Measurements from ENCODE around the gene SOX1. TPM values are rescaled to one million over a fixed set of nuclear protein-coding genes. Genes with fewer than 3 reads are reported as not detected.

The SOX1 gene
- total RNA-seq, 1 donor from 2014 or later: not detected

DNA sequence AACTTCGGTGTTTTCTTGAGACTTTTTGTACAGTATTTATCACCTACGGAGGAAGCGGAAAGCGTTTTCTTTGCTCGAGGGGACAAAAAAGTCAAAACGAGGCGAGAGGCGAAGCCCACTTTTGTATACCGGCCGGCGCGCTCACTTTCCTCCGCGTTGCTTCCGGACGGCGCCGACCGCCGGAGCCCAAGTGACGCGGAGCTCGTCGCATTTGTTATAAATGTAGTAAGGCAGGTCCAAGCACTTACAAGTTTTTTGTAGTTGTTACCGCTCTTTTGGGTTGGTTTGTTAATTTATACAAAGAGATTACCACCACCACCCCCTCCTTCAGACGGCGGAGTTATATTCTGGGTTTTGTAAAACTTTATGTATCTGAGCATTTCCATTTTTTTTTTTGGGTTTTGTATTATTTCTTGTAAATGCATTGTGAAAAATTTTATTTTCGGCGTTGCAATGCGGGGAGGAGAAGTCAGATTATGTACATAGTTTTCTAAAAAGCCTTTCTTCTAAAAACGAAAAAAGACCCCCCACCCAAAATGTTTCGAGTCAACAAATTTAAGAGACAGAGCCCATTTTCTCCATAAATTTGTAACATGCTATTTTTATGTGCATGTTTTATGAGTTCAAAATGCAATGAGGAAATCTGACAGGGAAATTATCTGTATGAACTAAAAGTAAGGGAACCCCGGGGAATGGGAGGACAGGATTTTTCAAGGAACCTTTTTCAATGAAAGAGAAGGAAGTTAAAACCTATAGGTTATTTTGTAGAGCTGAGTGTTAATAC lies 2.3 kb downstream of the SOX1 start:
- no peak for DNase-seq (ENCODE audit: low spot score)
- intact Hi-C loops (cut with DNase I): no loop called here
- no peak for ATAC-seq

DNA sequence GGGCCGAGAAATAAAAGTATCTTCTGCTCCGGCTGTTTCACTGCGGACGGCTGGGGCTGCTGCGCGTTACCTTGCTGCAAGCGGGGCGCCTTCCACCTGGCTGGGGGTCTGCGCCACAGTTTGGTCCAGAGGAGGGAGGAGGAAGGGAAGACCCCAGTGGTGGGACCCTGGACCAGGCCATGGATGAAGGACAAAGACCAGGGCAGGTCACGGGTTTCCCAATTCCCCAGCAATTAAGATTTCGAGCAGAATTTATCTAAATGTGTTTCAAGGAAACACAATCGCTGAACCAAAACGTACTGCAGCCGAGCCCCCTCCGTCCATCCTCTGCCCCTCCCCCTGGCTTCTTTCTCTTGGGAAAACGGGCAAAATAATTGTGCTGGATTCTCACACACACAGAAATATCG lies 2.9 kb downstream of the SOX1 start:
- no peak for DNase-seq (ENCODE audit: low spot score)
- ATAC-seq: no peak
- intact Hi-C loops (cut with DNase I): no loop called here

DNA sequence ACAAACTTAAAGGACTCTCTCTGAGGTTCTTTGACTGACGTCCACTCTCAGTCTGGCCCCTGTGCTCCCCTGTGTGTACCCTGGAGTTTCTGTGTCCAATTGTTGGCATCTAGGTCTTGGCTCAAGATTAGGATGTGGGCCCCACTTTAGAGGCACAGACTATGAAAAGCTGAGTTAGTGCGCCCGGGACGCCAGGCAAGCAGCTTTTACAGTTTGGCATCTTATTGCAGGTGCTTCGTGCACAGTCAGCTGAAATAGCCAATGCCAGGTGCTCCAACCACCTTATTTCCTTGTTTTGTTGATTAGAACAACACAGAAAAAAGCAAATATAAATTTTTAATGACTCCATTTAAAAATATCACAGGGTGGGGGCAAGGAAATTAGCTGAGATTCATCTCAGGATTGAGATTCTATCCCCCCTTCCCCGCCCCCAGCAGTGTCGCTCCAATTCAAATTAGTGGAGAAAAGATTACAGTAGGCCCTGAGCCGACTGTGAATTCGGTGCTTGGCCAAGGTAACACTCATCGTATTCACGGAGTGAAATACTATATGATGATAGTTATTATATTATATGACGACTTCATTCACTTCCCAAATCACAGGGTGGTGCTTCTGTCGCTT lies 4.3 kb downstream of the SOX1 start:
- DNase-seq (ENCODE audit: low spot score): no peak
- ATAC-seq: no peak
- intact Hi-C loops (cut with DNase I): no loop called here

DNA sequence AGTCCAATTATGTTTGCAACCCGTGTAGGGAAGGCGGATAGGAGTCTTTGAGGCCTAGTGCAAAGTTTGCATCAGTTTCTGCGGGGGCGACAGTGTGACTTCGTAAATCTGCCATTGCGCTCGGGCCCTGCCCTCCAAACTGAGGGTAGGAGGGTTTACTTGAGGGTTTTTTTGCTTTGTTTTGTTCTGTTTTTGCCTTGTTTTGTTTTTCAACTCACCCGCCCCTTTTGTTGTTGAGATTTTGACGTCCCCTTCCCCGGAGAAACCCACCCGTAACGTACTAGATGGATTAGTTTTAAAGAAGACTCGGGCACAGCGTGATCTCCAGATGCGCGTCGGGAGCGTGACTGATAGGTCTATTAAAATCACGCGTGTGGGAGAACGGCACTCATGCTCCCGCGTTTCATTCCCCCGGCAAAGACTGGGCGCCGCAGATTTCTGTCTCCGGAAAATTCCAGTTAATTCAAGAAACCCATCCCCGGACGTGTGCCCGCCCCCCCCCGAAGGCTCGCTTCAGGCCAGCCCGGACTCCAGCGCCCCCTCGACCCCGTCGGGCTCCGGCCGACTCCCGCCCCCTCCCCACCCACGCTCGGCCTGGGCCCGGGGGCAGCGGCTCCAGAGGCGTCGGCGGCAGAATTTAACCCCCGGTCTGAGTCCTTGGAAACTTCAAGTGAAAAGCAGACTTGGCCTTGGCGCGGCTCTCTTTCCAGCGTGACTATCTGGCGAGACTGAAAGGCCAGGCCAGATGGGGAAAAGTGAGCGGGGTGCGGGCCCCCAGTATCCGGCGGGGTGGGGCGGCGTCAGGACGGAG lies 5.0 kb downstream of the SOX1 start:
- intact Hi-C loops (cut with DNase I): no loop called here
- ATAC-seq (no peak), DNase-seq (ENCODE audit: low spot score) (no peak)

DNA sequence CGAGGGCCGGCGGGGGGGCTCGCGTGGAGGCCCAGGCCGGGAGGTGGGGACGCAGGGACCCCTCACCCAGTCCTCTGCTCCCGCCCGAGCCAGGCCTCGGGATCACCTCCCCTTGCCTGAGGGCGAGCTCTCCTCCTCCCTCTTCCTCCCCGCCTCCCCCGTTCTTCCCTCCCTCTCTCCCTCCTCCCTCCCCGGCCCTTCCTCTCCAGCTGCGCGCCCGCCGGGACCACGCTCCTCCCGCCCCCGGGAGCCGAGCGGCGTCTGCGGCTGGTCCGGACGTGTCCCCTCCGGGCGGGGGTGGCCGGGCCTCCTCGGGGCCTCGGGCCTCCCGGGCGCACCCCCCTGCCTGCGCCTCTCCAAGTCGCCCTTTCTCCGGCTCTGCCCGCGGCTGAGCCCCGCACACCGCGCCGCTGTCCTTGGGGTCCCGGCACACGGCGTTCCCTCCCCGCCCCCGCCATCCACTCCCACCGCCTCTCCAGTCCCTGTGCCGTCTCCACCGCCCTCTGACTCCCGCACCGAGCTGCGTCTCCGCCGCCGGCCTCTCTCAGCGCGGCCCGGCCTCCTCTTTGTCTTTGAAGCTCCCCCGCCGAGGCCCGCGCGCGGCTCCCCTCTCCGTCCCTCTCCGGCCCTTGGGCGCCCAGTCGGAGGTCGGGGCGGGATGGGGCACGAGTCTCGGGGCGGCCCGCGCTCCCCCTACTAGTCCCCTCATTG lies 5.7 kb downstream of the SOX1 start:
- ATAC-seq (no peak), DNase-seq (ENCODE audit: low spot score) (no peak)
- intact Hi-C loops (cut with DNase I): no loop called here

DNA sequence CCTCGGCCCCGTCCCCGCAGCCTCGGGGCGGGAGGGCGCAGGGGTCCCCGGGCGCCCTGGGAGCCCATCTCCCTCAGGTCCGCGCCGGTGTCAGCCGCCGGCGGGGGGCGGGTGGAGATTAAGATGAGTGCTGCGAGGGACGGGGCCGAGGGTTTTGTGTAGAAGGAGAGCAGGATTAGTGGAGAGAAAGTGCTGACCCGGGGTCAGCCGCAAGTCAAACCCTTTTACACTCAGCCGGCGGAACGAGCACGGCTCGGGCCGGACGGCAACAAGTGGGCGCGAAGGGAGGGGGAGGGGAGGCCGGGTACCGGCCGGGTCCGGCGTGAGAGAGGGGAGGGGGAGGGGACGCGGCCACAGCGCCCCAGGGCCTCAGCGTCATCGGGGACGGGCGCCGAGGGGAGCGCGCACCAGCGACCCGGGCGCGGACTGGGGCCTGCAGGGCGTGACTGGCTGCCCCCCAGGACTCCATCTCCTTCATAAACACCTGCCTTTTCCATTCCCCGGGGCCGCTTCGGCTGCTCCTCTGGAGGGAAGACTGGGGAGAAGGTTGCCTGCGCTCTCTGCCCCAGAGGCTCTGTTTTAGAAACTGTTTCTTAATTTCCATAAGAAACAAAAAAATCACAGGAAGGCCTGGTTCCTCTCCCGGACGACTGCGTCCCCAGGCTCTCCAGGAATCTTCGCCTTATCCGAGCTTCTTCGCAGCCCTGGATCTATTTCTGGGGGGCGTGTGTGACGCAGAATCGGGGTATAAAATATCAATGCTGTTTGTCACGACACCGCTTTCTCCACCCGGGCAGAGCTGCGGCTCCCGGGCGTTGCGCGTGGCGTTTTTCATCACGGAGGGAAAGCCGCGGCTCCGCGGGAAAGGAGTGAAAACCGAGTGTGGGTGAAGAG lies 6.5 kb downstream of the SOX1 start:
- intact Hi-C loops (cut with DNase I): no loop called here
- DNase-seq (ENCODE audit: low spot score) (no peak), ATAC-seq (no peak)

DNA sequence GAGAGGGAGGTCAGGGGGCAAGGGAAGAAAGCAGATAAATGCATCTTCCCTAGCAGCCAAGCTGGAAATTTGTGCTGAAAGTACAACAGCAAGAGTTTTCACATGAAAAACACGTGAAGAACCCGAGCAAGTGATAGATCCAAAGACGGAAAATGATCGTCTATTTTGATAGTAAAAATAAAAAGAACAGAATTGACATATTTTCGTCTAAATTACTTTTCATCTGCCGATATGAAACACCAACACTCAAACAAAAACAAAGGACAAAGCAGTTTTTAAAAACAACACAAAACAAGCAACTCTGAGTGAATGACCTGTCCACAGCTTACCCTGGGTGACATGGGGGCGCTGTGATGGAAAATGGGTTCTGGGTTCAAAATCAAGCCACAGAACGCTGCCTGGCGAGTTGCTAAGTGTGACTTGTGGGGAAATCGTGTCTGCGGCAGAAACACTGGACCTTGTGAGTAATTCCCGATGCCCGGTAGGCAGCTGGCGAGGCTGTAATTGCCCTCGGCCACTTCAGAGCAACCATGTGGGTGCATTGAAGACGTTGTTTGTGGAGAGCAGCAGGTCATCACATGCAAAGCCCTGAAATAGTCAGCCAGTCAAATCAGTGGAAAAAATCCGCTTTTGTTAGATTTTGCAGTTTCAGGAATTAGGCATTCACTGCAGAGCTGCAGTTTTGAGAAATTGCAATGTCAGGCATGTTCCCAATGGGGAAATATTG lies 7.4 kb downstream of the SOX1 start:
- no peak for ATAC-seq
- intact Hi-C loops (cut with DNase I): no loop called here
- no peak for DNase-seq (ENCODE audit: low spot score)

DNA sequence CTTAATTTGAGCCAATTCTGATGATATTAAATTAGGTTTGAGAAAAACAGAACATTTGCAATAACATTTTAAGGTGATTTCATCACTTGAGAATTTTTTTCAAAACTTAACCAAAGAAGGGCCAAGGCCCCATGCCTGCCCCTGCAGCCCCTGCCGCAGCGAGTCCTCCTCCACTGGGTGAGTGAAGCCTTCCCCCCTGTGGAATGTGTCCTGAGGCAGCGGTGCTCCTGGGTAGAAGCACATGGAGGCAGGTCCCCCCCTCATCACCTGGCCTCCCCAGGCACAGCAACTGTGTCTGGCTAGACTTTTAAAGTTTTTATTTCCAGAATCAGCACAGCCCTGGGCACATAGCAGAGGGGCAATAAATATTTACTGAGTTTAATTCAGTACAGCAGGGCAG lies 10.8 kb downstream of the SOX1 start:
- ATAC-seq (no peak), DNase-seq (ENCODE audit: low spot score) (no peak)
- intact Hi-C loops (cut with DNase I): no loop called here

DNA sequence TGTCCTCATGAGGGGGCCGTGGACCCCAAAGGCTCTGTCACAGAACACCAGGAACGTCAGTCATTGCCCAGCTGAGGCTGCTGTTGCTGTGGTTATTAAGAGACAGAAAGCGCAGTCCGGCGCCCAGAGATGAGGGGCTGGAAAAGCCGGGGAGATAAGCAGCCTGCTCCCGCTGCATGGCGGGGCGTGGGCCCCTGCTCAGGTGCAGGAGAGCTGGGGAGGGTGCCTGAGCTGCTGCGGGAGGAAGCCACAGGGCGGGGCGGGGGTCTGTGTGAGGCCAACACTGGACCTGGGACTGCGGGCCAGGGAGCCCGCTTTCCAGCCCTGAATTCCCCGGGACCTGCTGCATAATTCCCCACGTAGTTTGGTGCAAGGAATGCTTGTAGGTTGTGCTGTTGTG lies 11.3 kb downstream of the SOX1 start:
- intact Hi-C loops (cut with DNase I): no loop called here
- DNase-seq (ENCODE audit: low spot score) (no peak), ATAC-seq (no peak)

DNA sequence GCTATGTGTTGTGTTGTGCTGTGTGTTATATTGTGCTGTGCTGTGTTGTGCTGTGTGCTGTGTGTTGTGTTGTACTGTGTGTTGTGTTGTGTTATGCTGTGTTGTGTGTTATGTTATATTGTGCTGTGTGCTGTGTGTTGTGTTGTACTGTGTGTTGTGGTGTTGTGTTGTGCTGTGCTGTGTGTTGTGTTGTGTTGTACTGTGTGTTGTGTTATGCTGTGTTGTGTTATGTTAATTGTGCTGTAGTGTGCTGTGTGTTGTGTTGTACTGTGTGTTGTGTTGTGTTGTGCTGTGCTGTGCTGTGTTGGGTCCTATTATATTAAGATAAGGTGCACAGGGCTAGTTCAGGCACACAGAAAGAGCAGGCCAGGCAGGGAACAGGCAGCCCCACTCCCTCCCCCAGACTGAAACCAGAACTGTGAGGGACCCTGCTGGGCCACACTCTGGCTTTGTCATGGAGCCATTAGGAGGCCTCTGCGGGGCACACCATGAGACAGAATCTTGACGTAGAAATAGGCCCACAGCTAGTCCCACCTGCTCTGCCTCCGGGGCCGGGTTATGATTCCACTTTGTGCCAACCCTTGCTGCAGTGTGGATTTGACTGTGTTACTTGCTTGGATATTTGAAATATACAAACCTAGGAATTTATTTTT lies 12.1 kb downstream of the SOX1 start:
- no peak for ATAC-seq
- DNase-seq (ENCODE audit: low spot score): no peak
- intact Hi-C loops (cut with DNase I): no loop called here

DNA sequence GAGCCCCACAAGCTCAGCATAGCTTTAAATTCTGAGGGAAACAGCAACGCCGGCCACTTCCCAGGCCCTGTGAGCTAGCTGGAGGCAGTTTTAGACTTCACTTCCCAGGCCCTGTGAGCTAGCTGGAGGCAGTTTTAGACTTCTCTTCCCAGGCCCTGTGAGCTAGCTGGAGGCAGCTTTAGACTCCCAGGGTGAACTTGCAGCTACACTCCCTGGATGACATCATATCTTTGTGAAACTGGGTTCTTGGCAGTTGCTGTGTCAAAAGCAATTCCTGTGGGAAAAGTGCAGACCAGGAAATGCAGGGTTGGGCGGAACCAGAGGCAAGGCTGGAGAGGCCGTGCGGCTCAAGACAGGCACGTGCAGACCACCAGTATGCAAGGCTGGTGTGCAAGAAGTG lies 12.7 kb downstream of the SOX1 start:
- intact Hi-C loops (cut with DNase I): no loop called here
- DNase-seq (ENCODE audit: low spot score): no peak
- no peak for ATAC-seq

DNA sequence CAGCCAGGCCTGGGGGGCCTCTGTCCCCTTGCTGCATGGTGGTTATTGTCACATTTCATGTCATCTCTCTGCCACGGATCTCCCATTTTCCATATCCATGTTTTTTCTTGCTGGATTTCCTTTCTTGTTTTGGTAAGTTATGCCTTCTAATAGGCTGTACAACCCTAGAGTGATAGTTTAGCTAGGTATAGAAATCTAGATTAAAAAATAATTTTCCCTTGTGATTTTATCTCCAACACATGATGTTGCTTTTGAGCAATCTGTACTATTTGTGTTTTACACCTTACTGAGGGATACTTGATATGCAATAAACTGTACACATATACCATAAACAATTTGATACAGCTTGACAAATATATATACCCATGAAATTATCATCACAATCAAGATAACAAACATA lies 17.0 kb downstream of the SOX1 start:
- ATAC-seq (no peak), DNase-seq (ENCODE audit: low spot score) (no peak)
- intact Hi-C loops (cut with DNase I): no loop called here

DNA sequence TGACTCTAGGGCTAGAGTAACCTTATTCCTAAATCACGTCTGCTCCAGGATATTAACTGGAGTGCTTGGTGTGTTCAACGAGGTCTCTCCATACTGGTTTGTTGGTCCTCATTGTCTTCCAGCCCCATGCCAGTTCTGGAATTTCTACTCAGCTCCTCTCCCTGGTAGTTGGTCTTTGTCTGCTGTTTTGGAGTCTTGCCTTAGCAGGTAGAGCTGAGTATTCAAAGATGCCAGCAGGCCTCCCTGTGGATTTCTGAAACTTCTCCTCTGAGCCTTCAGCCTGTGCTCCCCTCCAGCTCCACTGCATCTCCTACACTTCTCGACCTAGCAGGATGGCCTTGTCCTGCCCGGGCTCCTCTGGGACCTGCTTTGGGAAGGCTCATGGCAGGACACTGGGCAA lies 25.5 kb downstream of the SOX1 start:
- no peak for ATAC-seq
- intact Hi-C loops (cut with DNase I): no loop called here
- DNase-seq (ENCODE audit: low spot score): no peak

DNA sequence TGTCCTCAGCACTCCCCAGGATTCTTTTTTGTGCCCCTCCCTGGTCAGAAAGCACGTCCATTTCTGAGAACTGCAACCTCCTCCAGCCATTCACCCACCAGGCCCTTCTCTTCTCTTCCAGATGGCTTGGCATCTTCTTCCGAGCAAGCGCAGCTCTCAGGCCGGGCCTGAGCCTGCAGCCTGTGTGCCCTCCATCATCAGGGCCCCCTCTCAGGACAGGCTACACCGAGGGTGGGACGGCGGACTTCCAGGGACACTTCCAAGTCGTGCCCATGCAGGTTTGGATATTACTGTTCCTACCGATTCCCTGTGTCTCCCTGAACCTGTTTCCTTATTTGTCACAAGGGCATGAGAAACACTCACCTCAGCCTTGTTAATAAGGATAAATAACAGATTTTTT lies 28.4 kb downstream of the SOX1 start:
- intact Hi-C loops (cut with DNase I): no loop called here
- DNase-seq (ENCODE audit: low spot score) (no peak), ATAC-seq (no peak)

DNA sequence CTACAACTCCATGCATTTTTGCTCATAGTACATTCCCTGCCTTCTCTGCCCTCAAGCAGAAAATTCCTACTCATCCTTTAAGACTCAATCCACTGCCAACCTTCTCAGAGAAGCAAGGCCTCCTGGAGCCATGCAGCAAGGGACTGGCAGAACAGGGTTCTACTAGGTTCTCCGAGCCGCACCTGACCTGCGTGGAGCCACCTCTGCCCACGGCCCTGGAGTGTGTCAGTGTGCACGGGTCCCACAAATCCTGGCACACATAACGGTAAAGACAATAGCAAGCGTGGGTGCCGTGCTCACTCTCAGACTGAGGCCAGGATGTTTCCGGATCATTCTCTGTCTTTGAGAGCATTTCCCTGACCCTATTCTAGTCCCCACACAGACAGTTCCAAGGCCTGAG lies 30.0 kb downstream of the SOX1 start:
- DNase-seq (ENCODE audit: low spot score) (no peak), ATAC-seq (no peak)
- intact Hi-C loops (cut with DNase I): no loop called here

DNA sequence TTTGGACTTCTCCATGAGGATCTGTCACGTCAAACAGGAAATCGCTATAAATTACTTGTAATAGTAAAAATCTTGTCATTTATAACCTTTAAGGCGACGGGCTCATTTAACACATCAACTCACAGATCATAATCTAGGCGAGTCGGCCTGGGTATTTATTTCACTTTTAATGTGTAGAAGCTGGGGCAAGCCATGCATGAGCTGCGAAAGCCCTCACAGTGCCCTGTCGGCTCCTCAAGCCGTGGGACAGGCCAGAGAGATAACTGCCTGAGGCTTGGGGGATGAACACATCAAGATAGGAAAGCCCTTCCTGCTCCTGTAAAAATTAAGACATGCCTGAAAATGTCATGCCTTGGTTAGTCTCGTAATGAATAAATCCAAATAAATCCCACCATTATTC lies 30.8 kb downstream of the SOX1 start:
- intact Hi-C loops (cut with DNase I): no loop called here
- DNase-seq (ENCODE audit: low spot score): no peak
- ATAC-seq: no peak

DNA sequence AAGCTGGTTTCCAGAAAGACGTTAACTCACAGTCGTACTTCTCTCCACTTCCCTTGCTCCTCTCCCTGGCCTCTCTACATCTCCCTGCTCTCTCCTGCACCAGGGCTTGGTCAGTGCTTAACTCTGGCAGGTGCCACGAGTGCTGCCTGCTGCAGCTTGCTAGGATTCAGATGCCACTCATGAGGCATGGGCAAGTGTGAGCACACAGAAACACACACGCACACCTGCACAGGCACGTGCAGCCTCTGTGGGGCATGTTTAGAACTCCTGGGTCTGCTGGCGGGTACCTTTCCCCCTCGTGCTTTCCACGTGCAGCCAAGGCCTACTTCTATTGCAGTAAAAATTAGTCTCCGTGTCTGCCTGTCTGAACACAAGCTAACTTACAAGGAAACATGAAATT lies 31.8 kb downstream of the SOX1 start:
- intact Hi-C loops (cut with DNase I): no loop called here
- ATAC-seq: no peak
- no peak for DNase-seq (ENCODE audit: low spot score)

Data from sciatic nerve (tissue), 2 donors.